SU-DHL-6 (cell line): Measurements from ENCODE around the gene APBA2.
A peak's percentile ranks its signal among the peaks of the same experiment; 100 is the strongest.

Experiments
- H2AFZ ChIP-seq: fragments of 200-600 bp; sonication (generic); 2 replicates; pipeline ENCODE4 v1.6.1; 2014; ENCODE audit warnings: low read depth, mild to moderate bottlenecking, moderate library complexity, mixed read lengths, antibody characterized with exemption, low read length; ENCODE audit not compliant: severe bottlenecking
- H3F3A ChIP-seq: fragments of 200-600 bp; shearing (Covaris generic); 2 replicates; pipeline ENCODE4 v1.6.0; 2016; ENCODE audit warnings: antibody characterized with exemption, mild to moderate bottlenecking; ENCODE audit not compliant: insufficient read depth
- H3K27ac ChIP-seq: fragments of 200-600 bp; sonication (generic); 2 replicates; pipeline ENCODE4 v1.5.1; 2016; ENCODE audit warnings: low read depth, mild to moderate bottlenecking, low read length, moderate library complexity, mixed read lengths
- H3K27me3 ChIP-seq: fragments of 200-600 bp; sonication (generic), shearing (Covaris generic); 2 replicates; pipeline ENCODE4 v1.6.0; 2014; ENCODE audit warnings: mild to moderate bottlenecking, low read length
- H3K36me3 ChIP-seq: fragments of 200-600 bp; sonication (generic); 2 replicates; pipeline ENCODE4 v1.6.1; 2014; ENCODE audit warnings: mild to moderate bottlenecking, low read length, mixed read lengths
- H3K4me2 ChIP-seq: fragments of 300-600, 200-600 bp; shearing (Covaris generic), sonication (generic); 2 replicates; pipeline ENCODE4 v1.6.0; 2014; ENCODE audit warnings: low read length, low read depth, mild to moderate bottlenecking; ENCODE audit not compliant: poor library complexity, severe bottlenecking
- H3K4me3 ChIP-seq: fragments of 200-600 bp; sonication (generic); 2 replicates; pipeline ENCODE4 v1.5.1; 2014; ENCODE audit warnings: antibody characterized with exemption, low read length, mild to moderate bottlenecking, mixed read lengths; ENCODE audit not compliant: insufficient read depth, poor library complexity, severe bottlenecking
- H3K79me2 ChIP-seq: fragments of 200-600 bp; sonication (generic); 2 replicates; pipeline ENCODE4 v1.6.1; 2014; ENCODE audit warnings: mild to moderate bottlenecking, low read length, moderate library complexity; ENCODE audit not compliant: insufficient read depth
- H3K9ac ChIP-seq: fragments of 200-600 bp; sonication (generic); 2 replicates; pipeline ENCODE4 v1.7.0; 2014; ENCODE audit warnings: mild to moderate bottlenecking, low read length
- H3K9me2 ChIP-seq: fragments of 200-600 bp; sonication (generic); replicated peaks from 2 replicates; pipeline ENCODE4 v1.6.1; 2014; ENCODE audit warnings: low read length; ENCODE audit not compliant: insufficient read depth
- H3K9me3 ChIP-seq: fragments of 200-600 bp; sonication (generic); 2 replicates; pipeline ENCODE4 v1.6.1; 2014; ENCODE audit warnings: low read length, mixed read lengths; ENCODE audit not compliant: insufficient read depth
- H4K20me1 ChIP-seq: fragments of 200-600 bp; sonication (generic); 2 replicates; pipeline ENCODE4 v1.6.1; 2014; ENCODE audit warnings: low read depth, mild to moderate bottlenecking, antibody characterized with exemption, low read length, moderate library complexity, mixed read lengths
- EZH2phosphoT487 ChIP-seq: fragments of 200-600 bp; sonication (generic), shearing (Covaris generic); conservative IDR thresholded peaks from 2 replicates; pipeline ENCODE4 v1.6.1; 2018; ENCODE audit warnings: mild to moderate bottlenecking, antibody characterized with exemption, low read length, moderate library complexity, mixed read lengths
- TF ChIP-seq, protein P1 (sequence below): fragments of 200-600 bp; sonication (generic); IDR thresholded peaks from one replicate; pipeline ENCODE4 v1.5.1; 2017; ENCODE audit warnings: antibody characterized with exemption, mild to moderate bottlenecking, low read length, moderate library complexity; ENCODE audit not compliant: insufficient read depth, poor library complexity, severe bottlenecking

The APBA2 gene

DNA sequence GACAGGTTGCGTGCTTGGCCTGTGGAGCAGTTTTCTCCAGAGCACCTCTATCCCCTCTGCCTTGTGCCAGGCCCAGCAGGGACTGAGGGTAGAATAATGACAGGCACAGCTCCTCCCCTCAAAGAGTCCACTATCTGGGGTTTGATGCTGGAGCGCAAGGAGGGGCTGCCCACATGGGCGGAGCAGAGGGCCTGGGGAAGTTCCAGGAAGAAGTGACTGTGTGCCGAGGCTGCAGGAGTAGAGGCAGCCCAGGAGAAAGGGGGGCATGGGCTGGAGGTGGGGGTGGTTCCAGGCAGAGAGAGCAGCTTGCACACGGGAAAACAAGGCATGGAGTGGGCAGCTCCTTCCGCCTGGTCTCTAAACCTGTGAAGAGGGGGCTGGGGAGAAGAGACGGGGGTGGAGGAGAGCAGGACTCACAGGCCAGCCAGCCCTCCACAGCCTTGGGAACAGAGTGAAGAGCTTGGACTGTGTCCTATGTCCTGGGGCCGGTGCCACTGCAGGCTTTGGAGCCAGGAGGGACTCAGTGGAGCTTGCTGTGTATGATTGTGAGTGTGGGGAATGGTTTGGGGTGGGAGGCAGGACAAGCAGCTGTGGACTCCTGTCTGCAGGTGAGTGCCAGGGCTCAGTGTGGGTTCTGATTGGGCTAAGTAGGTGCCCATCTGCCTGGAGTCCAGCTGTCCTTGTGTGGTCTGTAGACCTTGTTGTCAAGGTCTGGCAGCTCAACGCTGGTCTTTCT lies 48.1 kb downstream of the APBA2 start:
- Histone ChIP-seq H3K4me2 (no peak overlapping the region), H3K79me2 (no peaks in the 10 kb centered on the region), H3K9ac (no peak overlapping the region), H3K4me3 (no peak overlapping the region), H3F3A (no peaks in the 10 kb centered on the region), H3K27me3 (no peaks in the 10 kb centered on the region), H2AFZ (no peak overlapping the region), H3K36me3 (no peaks in the 10 kb centered on the region), H3K27ac (no peak overlapping the region), H4K20me1 (no peaks in the 10 kb centered on the region), H3K9me2 (no peaks in the 10 kb centered on the region), H3K9me3 (no peaks in the 10 kb centered on the region)
- TF ChIP-seq, protein P1, sequence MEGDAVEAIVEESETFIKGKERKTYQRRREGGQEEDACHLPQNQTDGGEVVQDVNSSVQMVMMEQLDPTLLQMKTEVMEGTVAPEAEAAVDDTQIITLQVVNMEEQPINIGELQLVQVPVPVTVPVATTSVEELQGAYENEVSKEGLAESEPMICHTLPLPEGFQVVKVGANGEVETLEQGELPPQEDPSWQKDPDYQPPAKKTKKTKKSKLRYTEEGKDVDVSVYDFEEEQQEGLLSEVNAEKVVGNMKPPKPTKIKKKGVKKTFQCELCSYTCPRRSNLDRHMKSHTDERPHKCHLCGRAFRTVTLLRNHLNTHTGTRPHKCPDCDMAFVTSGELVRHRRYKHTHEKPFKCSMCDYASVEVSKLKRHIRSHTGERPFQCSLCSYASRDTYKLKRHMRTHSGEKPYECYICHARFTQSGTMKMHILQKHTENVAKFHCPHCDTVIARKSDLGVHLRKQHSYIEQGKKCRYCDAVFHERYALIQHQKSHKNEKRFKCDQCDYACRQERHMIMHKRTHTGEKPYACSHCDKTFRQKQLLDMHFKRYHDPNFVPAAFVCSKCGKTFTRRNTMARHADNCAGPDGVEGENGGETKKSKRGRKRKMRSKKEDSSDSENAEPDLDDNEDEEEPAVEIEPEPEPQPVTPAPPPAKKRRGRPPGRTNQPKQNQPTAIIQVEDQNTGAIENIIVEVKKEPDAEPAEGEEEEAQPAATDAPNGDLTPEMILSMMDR, result no peak
- TF ChIP-seq EZH2phosphoT487, result no peak

GRCh38 chr15:28934645-28935044 lies 48.9 kb downstream of the APBA2 start:
- H3K79me2 ChIP-seq, result no peaks in the 10 kb centered on the region
- no peak overlapping the region for H3K27ac ChIP-seq
- no peaks in the 10 kb centered on the region for H3K27me3 ChIP-seq
- H4K20me1 ChIP-seq, result no peaks in the 10 kb centered on the region
- TF ChIP-seq, protein P1, result no peak
- no peak for TF ChIP-seq EZH2phosphoT487
- no peak overlapping the region for H3K9ac ChIP-seq
- no peak overlapping the region for H3K4me2 ChIP-seq
- no peaks in the 10 kb centered on the region for H3K36me3 ChIP-seq
- no peaks in the 10 kb centered on the region for H3K9me3 ChIP-seq
- no peak overlapping the region for H3K4me3 ChIP-seq
- H3F3A ChIP-seq, result no peaks in the 10 kb centered on the region
- H2AFZ ChIP-seq, result no peak overlapping the region
- H3K9me2 ChIP-seq, result no peaks in the 10 kb centered on the region

DNA sequence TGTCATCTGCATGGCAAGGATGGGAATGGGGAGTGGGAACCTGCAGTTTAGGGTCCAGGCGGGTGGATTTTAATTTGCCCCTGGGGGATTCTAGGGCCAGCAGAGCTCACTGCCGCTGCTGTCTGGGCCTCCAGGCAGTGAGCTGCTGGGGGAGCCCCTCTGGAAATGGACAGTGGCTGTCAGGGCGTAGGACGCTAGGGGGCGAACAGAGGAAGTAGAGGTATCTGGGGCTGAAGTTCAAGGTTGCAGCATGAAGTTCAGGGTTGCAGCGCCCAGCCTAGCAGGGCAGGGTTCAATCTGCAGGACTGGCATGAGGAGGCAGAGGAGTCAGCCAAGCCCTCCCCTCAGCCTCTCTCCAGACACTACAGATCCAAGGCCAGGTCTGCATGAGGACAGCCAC lies 49.5 kb downstream of the APBA2 start:
- Histone ChIP-seq H3K4me2 (no peak overlapping the region), H3K27me3 (no peaks in the 10 kb centered on the region)

More for the DNA sequence above, 49.5 kb downstream of the APBA2 start:
- no peak for TF ChIP-seq EZH2phosphoT487
- TF ChIP-seq, protein P1, result peak; percentile 39
- no peaks in the 10 kb centered on the region for H3K9me2 ChIP-seq
- no peaks in the 10 kb centered on the region for H3K36me3 ChIP-seq
- H4K20me1 ChIP-seq, result no peaks in the 10 kb centered on the region
- H2AFZ ChIP-seq, result no peak overlapping the region
- H3K9me3 ChIP-seq, result no peaks in the 10 kb centered on the region
- H3F3A ChIP-seq, result no peaks in the 10 kb centered on the region
- H3K9ac ChIP-seq, result no peak overlapping the region
- H3K27ac ChIP-seq, result no peak overlapping the region
- H3K79me2 ChIP-seq, result no peaks in the 10 kb centered on the region
- H3K4me3 ChIP-seq, result no peak overlapping the region
